GM23338 (cell line): ENCODE data around the gene NLRP10. TPM values are rescaled to one million over a fixed set of nuclear protein-coding genes. Genes with fewer than 3 reads are reported as not detected.

ENCODE experiments used
- ATAC-seq: fragments of 200-7000 bp; cut with Tn5 transposase; 3 replicates; pipeline ENCODE4 v1.9.1; 2020
- DNase-seq: peaks from one replicate; pipeline ENCODE4 v3.0.0-alpha.2; 2015; ENCODE audit warnings: low spot score
- H2AFZ ChIP-seq: fragments of 200-600 bp; sonication (generic); 2 replicates; pipeline ENCODE4 v1.8.0; 2016; ENCODE audit warnings: antibody characterized with exemption, mild to moderate bottlenecking, moderate library complexity
- H3F3A ChIP-seq: fragments of 200-600 bp; sonication (generic); replicated peaks from 2 replicates; pipeline ENCODE4 v1.8.0; 2017; ENCODE audit warnings: antibody characterized with exemption, mixed run types, low read depth
- H3K27ac ChIP-seq: fragments of 200-600 bp; sonication (generic); 2 replicates; pipeline ENCODE4 v1.6.1; 2016; ENCODE audit warnings: low read depth
- H3K27me3 ChIP-seq: fragments of 200-600 bp; sonication (generic); 2 replicates; pipeline ENCODE4 v1.8.0; 2016; ENCODE audit warnings: mild to moderate bottlenecking, mixed run types, moderate library complexity; ENCODE audit not compliant: insufficient read depth
- H3K36me3 ChIP-seq: fragments of 200-600 bp; sonication (generic); 2 replicates; pipeline ENCODE4 v1.8.0; 2016; ENCODE audit warnings: mild to moderate bottlenecking; ENCODE audit not compliant: insufficient read depth
- H3K4me1 ChIP-seq: fragments of 200-600 bp; sonication (generic); 2 replicates; pipeline ENCODE4 v1.8.0; 2016; ENCODE audit warnings: mild to moderate bottlenecking, moderate library complexity; ENCODE audit not compliant: insufficient read depth
- H3K4me2 ChIP-seq: fragments of 200-600 bp; sonication (generic); 2 replicates; pipeline ENCODE4 v1.7.1; 2017; ENCODE audit warnings: mixed run types
- H3K4me3 ChIP-seq: fragments of 200-600 bp; sonication (generic); 2 replicates; pipeline ENCODE4 v1.6.1; 2016; ENCODE audit warnings: mixed run types
- H3K79me2 ChIP-seq: fragments of 200-600 bp; sonication (generic); replicated peaks from 2 replicates; pipeline ENCODE4 v1.8.0; 2017; ENCODE audit warnings: mild to moderate bottlenecking; ENCODE audit not compliant: insufficient read depth
- H3K9me2 ChIP-seq: fragments of 200-600 bp; sonication (generic); 2 replicates; pipeline ENCODE4 v1.8.0; 2017; ENCODE audit not compliant: insufficient read depth
- H4K20me1 ChIP-seq: fragments of 200-600 bp; sonication (generic); replicated peaks from 2 replicates; pipeline ENCODE4 v1.8.0; 2017; ENCODE audit warnings: mild to moderate bottlenecking; ENCODE audit not compliant: insufficient read depth
- H3K27ac Mint-ChIP-seq: 2 replicates; pipeline ENCODE4 v1.8.0; 2020; ENCODE audit warnings: inconsistent platforms, mild to moderate bottlenecking, moderate library complexity, mixed read lengths
- H3K27me3 Mint-ChIP-seq: 3 replicates; pipeline ENCODE4 v1.8.0; 2022; ENCODE audit warnings: low read depth, mild to moderate bottlenecking, moderate library complexity, mixed read lengths, inconsistent platforms; ENCODE audit not compliant: insufficient read depth, poor library complexity
- H3K36me3 Mint-ChIP-seq: 3 replicates; pipeline ENCODE4 v1.8.0; 2021; ENCODE audit warnings: low read depth, mild to moderate bottlenecking, inconsistent platforms, moderate library complexity, mixed read lengths
- H3K4me1 Mint-ChIP-seq: 3 replicates; pipeline ENCODE4 v1.8.0; 2020; ENCODE audit warnings: mild to moderate bottlenecking, inconsistent platforms, mixed read lengths
- H3K4me3 Mint-ChIP-seq: 3 replicates; pipeline ENCODE4 v1.8.0; 2021; ENCODE audit warnings: moderate library complexity, mild to moderate bottlenecking, inconsistent platforms, mixed read lengths
- H3K9me3 Mint-ChIP-seq: 3 replicates; pipeline ENCODE4 v1.8.0; 2020; ENCODE audit warnings: moderate library complexity, mild to moderate bottlenecking, inconsistent platforms, mixed read lengths
- CREB1 ChIP-seq: fragments of 250-450 bp; sonication (Bioruptor Pico); IDR thresholded peaks from 2 replicates; pipeline ENCODE4 v1.5.0; 2020; ENCODE audit warnings: low read depth, mild to moderate bottlenecking, moderate library complexity
- CTCF ChIP-seq, 2 experiments: fragments of 200-600 bp in 1 of 2; sonication (generic) in 1 of 2; conservative IDR thresholded peaks; 2 replicates each; pipeline versions ENCODE4 v1.5.1 to v1.6.1; 2016 to 2017; ENCODE audit warnings: antibody characterized with exemption in 2 of 2, low read depth in 2 of 2, mild to moderate bottlenecking in 2 of 2, moderate library complexity in 1 of 2
- EZH2 ChIP-seq: fragments of 200-600 bp; sonication (generic); IDR thresholded peaks from one replicate; pipeline ENCODE4 v1.8.0; 2017; ENCODE audit warnings: antibody characterized with exemption, mild to moderate bottlenecking, low read depth; ENCODE audit not compliant: unreplicated experiment
- EZH2phosphoT487 ChIP-seq: fragments of 200-600 bp; sonication (generic); IDR thresholded peaks from one replicate; pipeline ENCODE4 v1.8.1; 2018; ENCODE audit warnings: antibody characterized with exemption; ENCODE audit not compliant: unreplicated experiment
- JUNB ChIP-seq: IDR thresholded peaks from one replicate; pipeline ENCODE4 v1.6.1; 2016; ENCODE audit warnings: antibody characterized with exemption; ENCODE audit not compliant: unreplicated experiment
- NANOG ChIP-seq: IDR thresholded peaks from 2 replicates; pipeline ENCODE4 v1.6.1; 2016; ENCODE audit warnings: antibody characterized with exemption, borderline replicate concordance
- STAT1 ChIP-seq: IDR thresholded peaks from one replicate; pipeline ENCODE4 v1.6.1; 2016; ENCODE audit warnings: antibody characterized with exemption; ENCODE audit not compliant: unreplicated experiment
- ZNF114 ChIP-seq: fragments of 250-450 bp; sonication (Bioruptor Pico); IDR thresholded peaks from 2 replicates; pipeline ENCODE4 v1.5.0; 2020; ENCODE audit warnings: mild to moderate bottlenecking, moderate library complexity
- polyA plus RNA-seq: library from polyadenylated mRNA; unstranded; fragments of >200 nt; fragmentation: Nextera tagmentation; extraction: Ambion mirVana; gene quantifications from 2 replicates; pipeline ENCODE4 v1.2.1, GENCODE V29; 2016
- total RNA-seq: library from RNA; depleted of rRNA; stranded (reverse); fragments of >200 nt; shearing (Covaris generic); gene quantifications from 2 replicates; pipeline ENCODE4 v1.2.3, GENCODE V29; 2014
- TF ChIP-seq, protein P1 (sequence below): fragments of 250-450 bp; sonication (Bioruptor Pico); IDR thresholded peaks from 2 replicates; pipeline ENCODE4 v1.5.0; 2020; ENCODE audit warnings: mild to moderate bottlenecking, moderate library complexity
- TF ChIP-seq, protein P2 (sequence below): IDR thresholded peaks from one replicate; pipeline ENCODE4 v1.6.1; 2018; ENCODE audit warnings: antibody characterized with exemption; ENCODE audit not compliant: unreplicated experiment

NLRP10 gene
- total and polyA plus RNA-seq, 2 experiments from 2014 or later: 1.1 to 4.3 TPM

DNA sequence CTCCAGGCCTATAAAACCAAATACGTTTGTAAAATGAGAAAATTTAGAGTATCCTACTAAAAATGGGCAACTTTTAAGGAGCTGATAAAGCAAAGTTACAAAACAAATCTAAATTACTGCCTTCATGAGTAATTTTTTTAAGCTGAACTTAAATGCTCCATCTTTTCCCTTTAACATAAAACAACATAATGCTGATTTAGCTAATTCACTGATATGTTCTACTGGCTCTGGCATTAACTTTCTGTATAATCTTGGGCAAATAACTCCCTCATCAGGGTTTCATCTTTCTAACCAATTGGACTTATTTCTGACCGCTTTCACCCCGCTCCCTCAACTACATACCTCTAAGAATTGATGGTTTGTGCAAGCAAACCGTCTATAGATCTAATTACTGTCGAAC is 24.1 kb downstream of the NLRP10 start:
- Histone ChIP-seq H3K4me2 (no peak overlapping the region), H2AFZ (no peak overlapping the region; the same call in 1 of the 2 replicates), H3K79me2 (no peaks in the 10 kb centered on the region), H4K20me1 (no peaks in the 10 kb centered on the region), H3F3A (no peaks in the 10 kb centered on the region), H3K9me2 (peaks cover 6% of the 10 kb centered on the region; the same call in 1 of the 2 replicates), H3K27me3 (no peaks in the 10 kb centered on the region), H3K36me3 (no peaks in the 10 kb centered on the region; the same call in 1 of the 2 replicates), H3K27ac (no peak overlapping the region), H3K4me3 (no peak overlapping the region), H3K4me1 (no peaks in the 10 kb centered on the region)
- no peak overlapping the region for H3K27ac Mint-ChIP-seq
- peaks cover 10% of the 10 kb centered on the region for H3K9me3 Mint-ChIP-seq
- ATAC-seq (no peak), DNase-seq (no peak)
- H3K27me3 Mint-ChIP-seq: peaks cover 2% of the 10 kb centered on the region
- no peak overlapping the region for H3K4me3 Mint-ChIP-seq
- TF ChIP-seq, protein P1, sequence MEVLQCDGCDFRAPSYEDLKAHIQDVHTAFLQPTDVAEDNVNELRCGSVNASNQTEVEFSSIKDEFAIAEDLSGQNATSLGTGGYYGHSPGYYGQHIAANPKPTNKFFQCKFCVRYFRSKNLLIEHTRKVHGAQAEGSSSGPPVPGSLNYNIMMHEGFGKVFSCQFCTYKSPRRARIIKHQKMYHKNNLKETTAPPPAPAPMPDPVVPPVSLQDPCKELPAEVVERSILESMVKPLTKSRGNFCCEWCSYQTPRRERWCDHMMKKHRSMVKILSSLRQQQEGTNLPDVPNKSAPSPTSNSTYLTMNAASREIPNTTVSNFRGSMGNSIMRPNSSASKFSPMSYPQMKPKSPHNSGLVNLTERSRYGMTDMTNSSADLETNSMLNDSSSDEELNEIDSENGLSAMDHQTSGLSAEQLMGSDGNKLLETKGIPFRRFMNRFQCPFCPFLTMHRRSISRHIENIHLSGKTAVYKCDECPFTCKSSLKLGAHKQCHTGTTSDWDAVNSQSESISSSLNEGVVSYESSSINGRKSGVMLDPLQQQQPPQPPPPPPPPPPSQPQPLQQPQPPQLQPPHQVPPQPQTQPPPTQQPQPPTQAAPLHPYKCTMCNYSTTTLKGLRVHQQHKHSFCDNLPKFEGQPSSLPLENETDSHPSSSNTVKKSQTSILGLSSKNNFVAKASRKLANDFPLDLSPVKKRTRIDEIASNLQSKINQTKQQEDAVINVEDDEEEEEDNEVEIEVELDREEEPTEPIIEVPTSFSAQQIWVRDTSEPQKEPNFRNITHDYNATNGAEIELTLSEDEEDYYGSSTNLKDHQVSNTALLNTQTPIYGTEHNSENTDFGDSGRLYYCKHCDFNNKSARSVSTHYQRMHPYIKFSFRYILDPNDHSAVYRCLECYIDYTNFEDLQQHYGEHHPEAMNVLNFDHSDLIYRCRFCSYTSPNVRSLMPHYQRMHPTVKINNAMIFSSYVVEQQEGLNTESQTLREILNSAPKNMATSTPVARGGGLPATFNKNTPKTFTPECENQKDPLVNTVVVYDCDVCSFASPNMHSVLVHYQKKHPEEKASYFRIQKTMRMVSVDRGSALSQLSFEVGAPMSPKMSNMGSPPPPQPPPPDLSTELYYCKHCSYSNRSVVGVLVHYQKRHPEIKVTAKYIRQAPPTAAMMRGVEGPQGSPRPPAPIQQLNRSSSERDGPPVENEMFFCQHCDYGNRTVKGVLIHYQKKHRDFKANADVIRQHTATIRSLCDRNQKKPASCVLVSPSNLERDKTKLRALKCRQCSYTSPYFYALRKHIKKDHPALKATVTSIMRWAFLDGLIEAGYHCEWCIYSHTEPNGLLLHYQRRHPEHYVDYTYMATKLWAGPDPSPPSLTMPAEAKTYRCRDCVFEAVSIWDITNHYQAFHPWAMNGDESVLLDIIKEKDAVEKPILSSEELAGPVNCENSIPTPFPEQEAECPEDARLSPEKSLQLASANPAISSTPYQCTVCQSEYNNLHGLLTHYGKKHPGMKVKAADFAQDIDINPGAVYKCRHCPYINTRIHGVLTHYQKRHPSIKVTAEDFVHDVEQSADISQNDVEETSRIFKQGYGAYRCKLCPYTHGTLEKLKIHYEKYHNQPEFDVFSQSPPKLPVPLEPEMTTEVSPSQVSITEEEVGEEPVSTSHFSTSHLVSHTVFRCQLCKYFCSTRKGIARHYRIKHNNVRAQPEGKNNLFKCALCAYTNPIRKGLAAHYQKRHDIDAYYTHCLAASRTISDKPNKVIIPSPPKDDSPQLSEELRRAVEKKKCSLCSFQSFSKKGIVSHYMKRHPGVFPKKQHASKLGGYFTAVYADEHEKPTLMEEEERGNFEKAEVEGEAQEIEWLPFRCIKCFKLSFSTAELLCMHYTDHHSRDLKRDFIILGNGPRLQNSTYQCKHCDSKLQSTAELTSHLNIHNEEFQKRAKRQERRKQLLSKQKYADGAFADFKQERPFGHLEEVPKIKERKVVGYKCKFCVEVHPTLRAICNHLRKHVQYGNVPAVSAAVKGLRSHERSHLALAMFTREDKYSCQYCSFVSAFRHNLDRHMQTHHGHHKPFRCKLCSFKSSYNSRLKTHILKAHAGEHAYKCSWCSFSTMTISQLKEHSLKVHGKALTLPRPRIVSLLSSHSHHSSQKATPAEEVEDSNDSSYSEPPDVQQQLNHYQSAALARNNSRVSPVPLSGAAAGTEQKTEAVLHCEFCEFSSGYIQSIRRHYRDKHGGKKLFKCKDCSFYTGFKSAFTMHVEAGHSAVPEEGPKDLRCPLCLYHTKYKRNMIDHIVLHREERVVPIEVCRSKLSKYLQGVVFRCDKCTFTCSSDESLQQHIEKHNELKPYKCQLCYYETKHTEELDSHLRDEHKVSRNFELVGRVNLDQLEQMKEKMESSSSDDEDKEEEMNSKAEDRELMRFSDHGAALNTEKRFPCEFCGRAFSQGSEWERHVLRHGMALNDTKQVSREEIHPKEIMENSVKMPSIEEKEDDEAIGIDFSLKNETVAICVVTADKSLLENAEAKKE: no peak
- H3K36me3 Mint-ChIP-seq: no peaks in the 10 kb centered on the region
- H3K4me1 Mint-ChIP-seq: no peaks in the 10 kb centered on the region

GRCh38 chr11:7936615-7937014 is 28.6 kb downstream of the NLRP10 start:
- no peaks in the 10 kb centered on the region for H3K27me3 Mint-ChIP-seq
- ATAC-seq: no peak
- no peak overlapping the region for H3K27ac Mint-ChIP-seq
- TF ChIP-seq CREB1 (CRISPR knock-in tag) (no peak), EZH2 (no peak), CTCF (conservative IDR thresholded peaks at IDR 0.05; ENCODE audit: low read depth in 2 of 2) (no peak), JUNB (no peak), EZH2phosphoT487 (no peak), NANOG (no peak), STAT1 (no peak), ZNF114 (no peak)
- TF ChIP-seq, protein P2, sequence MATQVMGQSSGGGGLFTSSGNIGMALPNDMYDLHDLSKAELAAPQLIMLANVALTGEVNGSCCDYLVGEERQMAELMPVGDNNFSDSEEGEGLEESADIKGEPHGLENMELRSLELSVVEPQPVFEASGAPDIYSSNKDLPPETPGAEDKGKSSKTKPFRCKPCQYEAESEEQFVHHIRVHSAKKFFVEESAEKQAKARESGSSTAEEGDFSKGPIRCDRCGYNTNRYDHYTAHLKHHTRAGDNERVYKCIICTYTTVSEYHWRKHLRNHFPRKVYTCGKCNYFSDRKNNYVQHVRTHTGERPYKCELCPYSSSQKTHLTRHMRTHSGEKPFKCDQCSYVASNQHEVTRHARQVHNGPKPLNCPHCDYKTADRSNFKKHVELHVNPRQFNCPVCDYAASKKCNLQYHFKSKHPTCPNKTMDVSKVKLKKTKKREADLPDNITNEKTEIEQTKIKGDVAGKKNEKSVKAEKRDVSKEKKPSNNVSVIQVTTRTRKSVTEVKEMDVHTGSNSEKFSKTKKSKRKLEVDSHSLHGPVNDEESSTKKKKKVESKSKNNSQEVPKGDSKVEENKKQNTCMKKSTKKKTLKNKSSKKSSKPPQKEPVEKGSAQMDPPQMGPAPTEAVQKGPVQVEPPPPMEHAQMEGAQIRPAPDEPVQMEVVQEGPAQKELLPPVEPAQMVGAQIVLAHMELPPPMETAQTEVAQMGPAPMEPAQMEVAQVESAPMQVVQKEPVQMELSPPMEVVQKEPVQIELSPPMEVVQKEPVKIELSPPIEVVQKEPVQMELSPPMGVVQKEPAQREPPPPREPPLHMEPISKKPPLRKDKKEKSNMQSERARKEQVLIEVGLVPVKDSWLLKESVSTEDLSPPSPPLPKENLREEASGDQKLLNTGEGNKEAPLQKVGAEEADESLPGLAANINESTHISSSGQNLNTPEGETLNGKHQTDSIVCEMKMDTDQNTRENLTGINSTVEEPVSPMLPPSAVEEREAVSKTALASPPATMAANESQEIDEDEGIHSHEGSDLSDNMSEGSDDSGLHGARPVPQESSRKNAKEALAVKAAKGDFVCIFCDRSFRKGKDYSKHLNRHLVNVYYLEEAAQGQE: no peak

More at GRCh38 chr11:7936615-7937014, 28.6 kb downstream of the NLRP10 start:
- no peaks in the 10 kb centered on the region for H3K79me2 ChIP-seq
- DNase-seq: no peak
- no peaks in the 10 kb centered on the region for H3K36me3 Mint-ChIP-seq
- H3F3A ChIP-seq: no peaks in the 10 kb centered on the region
- H3K4me3 Mint-ChIP-seq: no peak overlapping the region
- H3K36me3 ChIP-seq: no peaks in the 10 kb centered on the region
- H3K9me2 ChIP-seq: peaks cover 4% of the 10 kb centered on the region; the same call in 1 of the 2 replicates
- no peak overlapping the region for H3K27ac ChIP-seq
- no peaks in the 10 kb centered on the region for H3K27me3 ChIP-seq
- no peaks in the 10 kb centered on the region for H4K20me1 ChIP-seq
- H3K4me3 ChIP-seq: no peak overlapping the region
- no peaks in the 10 kb centered on the region for H3K9me3 Mint-ChIP-seq
- no peak overlapping the region for H3K4me2 ChIP-seq
- no peaks in the 10 kb centered on the region for H3K4me1 ChIP-seq
- no peaks in the 10 kb centered on the region for H3K4me1 Mint-ChIP-seq
- H2AFZ ChIP-seq: no peak overlapping the region
